ENCODE results near the gene FOXL1.

DNA sequence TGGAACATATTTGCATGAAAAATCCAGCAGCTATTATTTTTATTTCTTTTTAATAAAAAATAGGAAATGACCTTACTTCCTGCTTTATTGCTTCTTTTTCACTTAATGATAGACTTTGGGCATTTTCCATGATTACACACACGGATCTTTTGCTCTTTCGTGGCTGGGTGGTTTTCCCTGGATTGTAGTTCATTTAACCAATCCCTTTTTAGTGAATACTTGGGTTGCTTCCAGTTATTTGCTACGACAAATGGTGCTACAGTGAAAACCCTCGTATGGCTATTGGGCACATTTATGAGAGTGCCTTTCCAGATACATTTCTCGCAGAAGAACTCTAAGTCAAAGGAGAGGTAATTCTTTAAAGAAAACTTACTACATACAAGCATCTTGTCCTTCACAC, 38.6 kb downstream of the FOXL1 start:
- TF ChIP-seq, protein P1, sequence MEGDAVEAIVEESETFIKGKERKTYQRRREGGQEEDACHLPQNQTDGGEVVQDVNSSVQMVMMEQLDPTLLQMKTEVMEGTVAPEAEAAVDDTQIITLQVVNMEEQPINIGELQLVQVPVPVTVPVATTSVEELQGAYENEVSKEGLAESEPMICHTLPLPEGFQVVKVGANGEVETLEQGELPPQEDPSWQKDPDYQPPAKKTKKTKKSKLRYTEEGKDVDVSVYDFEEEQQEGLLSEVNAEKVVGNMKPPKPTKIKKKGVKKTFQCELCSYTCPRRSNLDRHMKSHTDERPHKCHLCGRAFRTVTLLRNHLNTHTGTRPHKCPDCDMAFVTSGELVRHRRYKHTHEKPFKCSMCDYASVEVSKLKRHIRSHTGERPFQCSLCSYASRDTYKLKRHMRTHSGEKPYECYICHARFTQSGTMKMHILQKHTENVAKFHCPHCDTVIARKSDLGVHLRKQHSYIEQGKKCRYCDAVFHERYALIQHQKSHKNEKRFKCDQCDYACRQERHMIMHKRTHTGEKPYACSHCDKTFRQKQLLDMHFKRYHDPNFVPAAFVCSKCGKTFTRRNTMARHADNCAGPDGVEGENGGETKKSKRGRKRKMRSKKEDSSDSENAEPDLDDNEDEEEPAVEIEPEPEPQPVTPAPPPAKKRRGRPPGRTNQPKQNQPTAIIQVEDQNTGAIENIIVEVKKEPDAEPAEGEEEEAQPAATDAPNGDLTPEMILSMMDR (IDR thresholded peaks at IDR 0.05): no peak
- no peak for TF ChIP-seq POLR2A (IDR thresholded peaks at IDR 0.05)
